GM23248 (cell line): ENCODE results near the gene PGD. TPM values are rescaled to one million over a fixed set of nuclear protein-coding genes. Genes with fewer than 3 reads are reported as not detected.
"Not testable (repeated sequence)": the region's sequence is repeated elsewhere in the genome, so short reads cannot be mapped to it uniquely, and the experiment has no call there.

Source experiments
- DNase-seq: peaks from one replicate; pipeline ENCODE4 v3.0.0-alpha.2; 2015
- H2AFZ ChIP-seq: fragments of 200-600 bp; sonication (generic); 2 replicates; pipeline ENCODE4 v1.6.1; 2016; ENCODE audit warnings: antibody characterized with exemption
- H3F3A ChIP-seq: fragments of 200-600 bp; sonication (generic); 2 replicates; pipeline ENCODE4 v1.6.1; 2016; ENCODE audit warnings: mild to moderate bottlenecking, antibody characterized with exemption, mixed run types; ENCODE audit not compliant: insufficient read depth
- H3K27ac ChIP-seq: fragments of 200-600 bp; sonication (generic); 2 replicates; pipeline ENCODE4 v1.5.1; 2016; ENCODE audit warnings: mild to moderate bottlenecking
- H3K27me3 ChIP-seq: fragments of 200-600 bp; sonication (generic); replicated peaks from 2 replicates; pipeline ENCODE4 v1.6.1; 2016; ENCODE audit warnings: mild to moderate bottlenecking; ENCODE audit not compliant: insufficient read depth
- H3K36me3 ChIP-seq: fragments of 200-600 bp; sonication (generic); 2 replicates; pipeline ENCODE4 v1.6.1; 2016; ENCODE audit warnings: low read depth, mild to moderate bottlenecking
- H3K4me1 ChIP-seq: fragments of 200-600 bp; sonication (generic); 2 replicates; pipeline ENCODE4 v1.6.1; 2016; ENCODE audit warnings: mild to moderate bottlenecking; ENCODE audit not compliant: insufficient read depth
- H3K4me2 ChIP-seq: fragments of 200-600 bp; sonication (generic); one replicate; pipeline ENCODE4 v1.6.1; 2016; ENCODE audit warnings: mild to moderate bottlenecking; ENCODE audit not compliant: unreplicated experiment
- H3K4me3 ChIP-seq: fragments of 200-600 bp; sonication (generic); 2 replicates; pipeline ENCODE4 v1.5.1; 2016; ENCODE audit warnings: mild to moderate bottlenecking
- H3K79me2 ChIP-seq: fragments of 200-600 bp; sonication (generic); 2 replicates; pipeline ENCODE4 v1.6.1; 2016; ENCODE audit warnings: mild to moderate bottlenecking; ENCODE audit not compliant: insufficient read depth
- H3K9ac ChIP-seq: fragments of 200-600 bp; sonication (generic); 2 replicates; pipeline ENCODE4 v1.6.1; 2016; ENCODE audit warnings: mild to moderate bottlenecking
- H3K9me2 ChIP-seq: fragments of 200-600 bp; sonication (generic); 2 replicates; pipeline ENCODE4 v1.6.1; 2016; ENCODE audit warnings: mixed run types, mild to moderate bottlenecking, moderate library complexity; ENCODE audit not compliant: insufficient read depth
- H3K9me3 ChIP-seq: fragments of 200-600 bp; sonication (generic); one replicate; pipeline ENCODE4 v1.6.1; 2017; ENCODE audit warnings: low read depth
- H4K20me1 ChIP-seq: fragments of 200-600 bp; sonication (generic); 2 replicates; pipeline ENCODE4 v1.6.0; 2016; ENCODE audit not compliant: insufficient read depth
- EZH2 ChIP-seq: fragments of 200-600 bp; sonication (generic); IDR thresholded peaks from 2 replicates; pipeline ENCODE4 v1.6.1; 2018; ENCODE audit warnings: antibody characterized with exemption, mild to moderate bottlenecking; ENCODE audit not compliant: insufficient read depth, poor library complexity, severe bottlenecking
- EZH2phosphoT487 ChIP-seq: fragments of 200-600 bp; sonication (generic); IDR thresholded peaks from 2 replicates; pipeline ENCODE4 v1.6.1; 2018; ENCODE audit warnings: antibody characterized with exemption, moderate library complexity, mild to moderate bottlenecking, low read depth; ENCODE audit not compliant: insufficient read depth
- WGBS, 2 experiments: methylation state at CpG; one replicate each; pipeline ENCODE4 v1.1.6; 2015 to 2017; ENCODE audit warnings: low lambda C conversion rate in 2 of 2, low coverage in 1 of 2; ENCODE audit errors: missing lambda C conversion rate in 2 of 2; 5-methylcytosine and 5-hydroxymethylcytosine counted together
- in situ Hi-C: fragments of 300-500 bp; cut with MboI; formaldehyde crosslinking; loops from 2 replicates; pipeline ENCODE4 v1.15.0; 2020
- polyA plus RNA-seq: library from polyadenylated mRNA; unstranded; fragments of >200 nt; fragmentation: Nextera tagmentation; extraction: Ambion mirVana; gene quantifications from 2 replicates; pipeline ENCODE4 v1.2.1, GENCODE V29; 2016
- total RNA-seq: library from RNA; depleted of rRNA; stranded (reverse); fragments of >200 nt; shearing (Covaris generic); gene quantifications from 2 replicates; pipeline ENCODE4 v1.2.3, GENCODE V29; 2014

The PGD gene
- total and polyA plus RNA-seq, 2 experiments from 2014 or later = 51.7 to 61.4 TPM

DNA sequence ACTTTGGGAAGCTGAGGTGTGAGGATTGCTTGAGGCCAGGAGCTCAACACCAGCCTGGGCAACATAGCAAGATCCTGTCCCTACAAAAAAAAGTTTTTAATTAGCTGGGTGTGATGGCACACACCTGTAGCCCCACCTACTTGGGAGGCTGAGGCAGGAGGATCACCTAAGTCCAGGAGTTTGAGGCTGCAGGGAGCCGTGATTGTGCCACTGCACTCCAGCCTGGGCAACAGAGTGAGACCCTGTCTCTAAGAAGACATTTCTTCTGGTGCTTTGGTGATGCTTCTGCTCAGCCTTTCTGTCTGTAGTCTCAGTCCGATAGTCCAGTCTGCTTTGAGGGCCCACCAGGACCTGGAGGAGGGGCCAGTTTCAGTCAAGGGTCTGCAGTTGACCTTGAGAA is 8.3 kb downstream of the PGD start:
- 100% methylated on average over 2 of the region's 2 CpGs for WGBS, 2 experiments
- in situ Hi-C loops = no loop called here
- Histone ChIP-seq H3F3A (peaks cover 12% of the 10 kb centered on the region; the same call in 1 of the 2 replicates), H3K9ac (no peak overlapping the region), H3K9me3 (no peaks in the 10 kb centered on the region), H3K4me3 (no peak overlapping the region), H3K27me3 (no peaks in the 10 kb centered on the region), H3K36me3 (peaks cover 39% of the 10 kb centered on the region), H3K27ac (no peak overlapping the region), H3K4me1 (peaks cover 14% of the 10 kb centered on the region), H4K20me1 (no peaks in the 10 kb centered on the region), H3K9me2 (no peaks in the 10 kb centered on the region), H2AFZ (no peak overlapping the region), H3K4me2 (no peak overlapping the region), H3K79me2 (0 out of 2 replicates have a peak, but pooled peaks cover under 1% of the 10 kb centered on the region)
- TF ChIP-seq EZH2 (no peak), EZH2phosphoT487 (no peak)
- DNase-seq = no peak

GRCh38 chr1:10415211-10415930 is 16.5 kb downstream of the PGD start:
- Histone ChIP-seq H3K4me2 (no peak overlapping the region), H3F3A (no peaks in the 10 kb centered on the region), H3K36me3 (peaks cover 35% of the 10 kb centered on the region; the same call in 1 of the 2 replicates), H3K9me3 (no peaks in the 10 kb centered on the region), H4K20me1 (no peaks in the 10 kb centered on the region), H3K79me2 (no peaks in the 10 kb centered on the region), H3K9me2 (no peaks in the 10 kb centered on the region), H3K27me3 (no peaks in the 10 kb centered on the region), H2AFZ (peak overlapping the region; percentile 54), H3K27ac (peak overlapping the region; percentile 72), H3K9ac (peak overlapping the region; percentile 49), H3K4me1 (peaks cover 5% of the 10 kb centered on the region), H3K4me3 (no peak overlapping the region)
- in situ Hi-C loops = no loop called here
- WGBS, 2 experiments = 72 to 74% methylated on average over 6 of the region's 6 CpGs
- TF ChIP-seq EZH2 = no peak
- TF ChIP-seq EZH2phosphoT487 = no peak
- DNase-seq = peak; percentile 81

GRCh38 chr1:10415967-10416366 is 17.1 kb downstream of the PGD start:
- H3K27me3 ChIP-seq, H3K4me3 ChIP-seq, H3K9me2 ChIP-seq, H2AFZ ChIP-seq, H4K20me1 ChIP-seq, H3K9me3 ChIP-seq, H3F3A ChIP-seq, H3K79me2 ChIP-seq, in situ Hi-C loops, H3K4me2 ChIP-seq, DNase-seq, H3K4me1 ChIP-seq: not testable (repeated sequence)
- H3K27ac ChIP-seq = peak overlapping the region; percentile 72
- H3K36me3 ChIP-seq = peaks cover 33% of the 10 kb centered on the region; the same call in 1 of the 2 replicates
- peak overlapping the region; percentile 49 for H3K9ac ChIP-seq
- 97 to 100% methylated on average over 1 of the region's 1 CpG for WGBS, 2 experiments

GRCh38 chr1:10418741-10419140 is 19.9 kb downstream of the PGD start:
- H3F3A ChIP-seq, H3K4me3 ChIP-seq, H3K4me1 ChIP-seq, H3K9me2 ChIP-seq, DNase-seq, H3K27ac ChIP-seq, in situ Hi-C loops, H4K20me1 ChIP-seq, H3K9ac ChIP-seq, H3K4me2 ChIP-seq, H3K27me3 ChIP-seq, H2AFZ ChIP-seq, H3K9me3 ChIP-seq, H3K79me2 ChIP-seq: not testable (repeated sequence)
- 94% methylated on average over 8 of the region's 8 CpGs for WGBS, 2 experiments
- H3K36me3 ChIP-seq = peaks cover 15% of the 10 kb centered on the region; the same call in 1 of the 2 replicates

DNA sequence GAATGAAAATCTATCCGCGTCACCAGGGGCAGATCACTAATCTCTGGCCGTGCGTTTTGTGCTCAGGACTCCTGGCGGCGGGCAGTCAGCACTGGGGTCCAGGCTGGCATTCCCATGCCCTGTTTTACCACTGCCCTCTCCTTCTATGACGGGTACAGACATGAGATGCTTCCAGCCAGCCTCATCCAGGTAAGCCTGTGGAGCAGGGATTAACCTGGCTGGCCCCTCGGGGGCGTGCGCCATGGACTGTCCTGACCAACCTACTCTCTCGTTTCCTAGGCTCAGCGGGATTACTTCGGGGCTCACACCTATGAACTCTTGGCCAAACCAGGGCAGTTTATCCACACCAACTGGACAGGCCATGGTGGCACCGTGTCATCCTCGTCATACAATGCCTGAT is 20.5 kb downstream of the PGD start:
- Histone ChIP-seq H3K36me3 (peaks cover 11% of the 10 kb centered on the region; the same call in 1 of the 2 replicates), H3K79me2 (no peaks in the 10 kb centered on the region), H3K9me3 (no peaks in the 10 kb centered on the region), H4K20me1 (no peaks in the 10 kb centered on the region), H3K27ac (no peak overlapping the region), H3F3A (no peaks in the 10 kb centered on the region), H3K4me2 (no peak overlapping the region), H3K27me3 (no peaks in the 10 kb centered on the region), H3K4me3 (no peak overlapping the region), H3K9me2 (no peaks in the 10 kb centered on the region), H2AFZ (no peak overlapping the region), H3K9ac (no peak overlapping the region), H3K4me1 (peaks cover 5% of the 10 kb centered on the region)
- 92 to 94% methylated on average over 15 of the region's 15 CpGs for WGBS, 2 experiments
- TF ChIP-seq EZH2 (no peak), EZH2phosphoT487 (no peak)
- in situ Hi-C loops = no loop called here
- no peak for DNase-seq
